CD8-positive, alpha-beta memory T cell (primary cell): Measurements from ENCODE around the gene TMEM235. TPM values are rescaled to one million over a fixed set of nuclear protein-coding genes. Genes with fewer than 3 reads are reported as not detected.

Experiments used
- CTCF ChIA-PET: fragments of 350-600 bp; sonication (Branson Sonifier 250); formaldehyde crosslinking; loops from one replicate; lab custom pipeline; 2021; ENCODE audit warnings: antibody characterized with exemption; lab: Charles Lee
- POLR2A ChIA-PET: fragments of 350-600 bp; sonication (Branson Sonifier 250); formaldehyde crosslinking; loops from one replicate; lab custom pipeline; 2021; ENCODE audit warnings: antibody characterized with exemption; lab: Charles Lee
- DNase-seq, 5 donors: peaks; one replicate each; pipeline versions ENCODE4 v3.0.0 to v3.0.0-alpha.2; 2020 to 2022; ENCODE audit warnings: mixed read lengths in 1 of 5
- H3K27ac ChIP-seq: one replicate; pipeline ENCODE4 v1.7.0; 2013; ENCODE audit warnings: low read depth, mild to moderate bottlenecking, low read length, moderate library complexity
- H3K27me3 ChIP-seq: 2 replicates; pipeline ENCODE4 v1.7.0; 2013; ENCODE audit warnings: low read length, mild to moderate bottlenecking; ENCODE audit not compliant: insufficient read depth, poor library complexity, severe bottlenecking
- H3K36me3 ChIP-seq: 2 replicates; pipeline ENCODE4 v1.7.0; 2013; ENCODE audit warnings: mild to moderate bottlenecking, low read length, moderate library complexity; ENCODE audit not compliant: insufficient read depth
- H3K4me1 ChIP-seq: 2 replicates; pipeline ENCODE4 v1.7.0; 2013; ENCODE audit warnings: mild to moderate bottlenecking, low read length, moderate library complexity; ENCODE audit not compliant: insufficient read depth
- H3K4me3 ChIP-seq: 2 replicates; pipeline ENCODE4 v1.7.0; 2013; ENCODE audit warnings: mild to moderate bottlenecking, low read length
- H3K9me3 ChIP-seq: 2 replicates; pipeline ENCODE4 v1.7.0; 2013; ENCODE audit warnings: mild to moderate bottlenecking, low read length
- H3K27ac Mint-ChIP-seq, 8 donors: one replicate each; pipeline ENCODE4 v1.8.0; 2020 to 2021; ENCODE audit warnings: mixed read lengths in 8 of 8, mild to moderate bottlenecking in 6 of 8, inconsistent platforms in 3 of 8, moderate library complexity in 3 of 8
- H3K27me3 Mint-ChIP-seq, 2 donors: one replicate each; pipeline ENCODE4 v1.8.0; 2020 to 2021; ENCODE audit warnings: mixed read lengths in 2 of 2, mild to moderate bottlenecking in 1 of 2, moderate library complexity in 1 of 2
- H3K36me3 Mint-ChIP-seq, 3 donors: one replicate each; pipeline ENCODE4 v1.8.0; 2020 to 2021; ENCODE audit warnings: mixed read lengths in 3 of 3, inconsistent platforms in 1 of 3, mild to moderate bottlenecking in 1 of 3
- H3K4me1 Mint-ChIP-seq, 3 donors: one replicate each; pipeline ENCODE4 v1.8.0; 2020 to 2021; ENCODE audit warnings: mixed read lengths in 3 of 3, inconsistent platforms in 1 of 3, mild to moderate bottlenecking in 1 of 3
- H3K4me3 Mint-ChIP-seq, 7 donors: one replicate each; pipeline ENCODE4 v1.8.0; 2020 to 2021; ENCODE audit warnings: mixed read lengths in 7 of 7, mild to moderate bottlenecking in 6 of 7, moderate library complexity in 4 of 7, inconsistent platforms in 2 of 7
- H3K9me3 Mint-ChIP-seq, 5 donors: one replicate each; pipeline ENCODE4 v1.8.0; 2020 to 2022; ENCODE audit warnings: mixed read lengths in 5 of 5, mild to moderate bottlenecking in 3 of 5, moderate library complexity in 2 of 5, inconsistent platforms in 1 of 5
- polyA plus RNA-seq: library from polyadenylated mRNA; unstranded; fragments of 300-500 nt; fragmentation: Illumina TruSeq; gene quantifications from one replicate; pipeline ENCODE4 v1.2.3, GENCODE V29; 2021
- total RNA-seq, 2 experiments: library from RNA; stranded (reverse); gene quantifications; one replicate each; pipeline ENCODE4 v1.2.3, GENCODE V29; 2021

The TMEM235 gene
- total and polyA plus RNA-seq, 3 experiments from 2014 or later: not detected

DNA sequence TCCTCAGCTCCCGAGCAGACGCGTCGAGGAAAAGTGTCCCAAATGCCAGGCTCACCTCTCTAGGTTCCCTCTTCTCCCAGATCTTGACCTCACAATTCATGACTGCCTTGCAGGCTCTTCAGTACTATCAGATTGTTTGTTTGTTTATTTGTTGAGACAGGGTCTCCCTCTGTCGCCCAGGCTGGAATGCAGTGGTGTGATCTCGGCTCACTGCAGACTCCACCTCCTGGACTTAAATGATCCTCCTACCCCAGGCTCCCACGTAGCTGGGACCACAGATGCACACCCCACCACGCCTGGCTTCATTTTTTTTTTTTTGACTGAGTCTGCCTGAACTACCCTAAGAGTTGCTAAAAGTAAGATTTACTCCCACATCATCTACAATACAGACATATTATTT, 15.9 kb downstream of the TMEM235 start:
- H3K27me3 ChIP-seq: no peaks in the 10 kb centered on the region
- peaks cover 15 to 33% (median 17%) of the 10 kb centered on the region in 3 donors for H3K4me1 Mint-ChIP-seq
- no peak overlapping the region for H3K4me3 Mint-ChIP-seq
- no peak overlapping the region for H3K27ac ChIP-seq
- peak overlapping the region in 1 of 8 donors; percentile 60 for H3K27ac Mint-ChIP-seq
- ChIA-PET POLR2A (no interaction called here), CTCF (no interaction called here)
- no peaks in the 10 kb centered on the region for H3K36me3 ChIP-seq
- H3K9me3 Mint-ChIP-seq: no peaks in the 10 kb centered on the region
- no peak overlapping the region for H3K4me3 ChIP-seq
- H3K4me1 ChIP-seq: peaks cover 26% of the 10 kb centered on the region
- no peak for DNase-seq
- peaks cover 0 to 1% of the 10 kb centered on the region in 2 donors for H3K27me3 Mint-ChIP-seq
- H3K36me3 Mint-ChIP-seq: no peaks in the 10 kb centered on the region
- H3K9me3 ChIP-seq: no peaks in the 10 kb centered on the region

DNA sequence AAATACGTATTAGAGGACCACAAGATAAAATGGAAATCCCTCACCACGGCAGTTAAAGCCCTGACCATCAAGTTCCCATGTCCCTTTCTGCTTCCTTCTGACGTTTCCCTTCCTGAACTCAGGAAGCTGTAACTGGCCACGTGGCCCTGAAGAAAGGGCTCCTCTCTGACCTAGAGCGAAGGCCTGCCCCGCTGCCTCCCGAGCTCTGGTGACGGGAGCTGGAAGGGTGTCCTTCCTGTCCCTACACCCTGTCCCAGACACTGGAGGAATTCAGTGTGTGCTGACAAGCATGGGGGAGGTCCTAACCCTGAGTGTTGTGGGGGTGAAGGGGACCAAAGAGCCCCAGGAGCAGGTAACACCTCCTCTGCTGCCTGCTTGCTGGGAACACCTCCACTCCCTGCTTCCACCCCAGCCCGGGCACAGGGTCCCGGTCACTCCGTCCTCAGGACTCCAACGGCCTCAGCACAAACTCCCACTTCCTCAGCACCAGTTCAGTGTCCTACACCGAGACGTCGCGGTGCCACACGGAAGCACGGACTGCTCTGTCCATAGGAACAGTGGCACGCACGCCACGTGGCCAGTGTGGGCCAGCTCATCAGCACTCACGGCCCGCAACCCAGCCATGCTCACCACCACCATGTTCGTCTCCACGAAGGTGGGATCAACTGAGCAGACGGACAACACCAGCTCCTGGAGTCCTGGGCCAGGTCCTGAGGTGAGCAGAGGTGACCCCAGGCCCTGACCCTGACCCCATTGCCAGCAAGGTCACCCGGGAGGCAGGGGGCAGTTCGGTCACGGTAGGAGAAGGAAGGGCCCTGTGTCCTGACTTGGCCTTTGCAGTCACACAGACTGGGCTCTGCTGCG, 16.9 kb downstream of the TMEM235 start:
- H3K27ac ChIP-seq: no peak overlapping the region
- no peak overlapping the region for H3K4me3 ChIP-seq
- H3K36me3 ChIP-seq: no peaks in the 10 kb centered on the region
- no peaks in the 10 kb centered on the region for H3K9me3 ChIP-seq
- Mint-ChIP-seq H3K27me3 (peaks cover 0 to 2% of the 10 kb centered on the region in 2 donors), H3K9me3 (no peaks in the 10 kb centered on the region), H3K4me1 (peaks cover 25 to 36% (median 27%) of the 10 kb centered on the region in 3 donors), H3K27ac (no peak overlapping the region), H3K36me3 (no peaks in the 10 kb centered on the region), H3K4me3 (no peak overlapping the region)
- ChIA-PET POLR2A (interaction anchor here (1.2 kb wide), 1 partner anchor 10 kb away, joined by 3 read pairs; no protein-coding TSS in a partner anchor), CTCF (interaction anchor here (2.0 kb wide), 1 partner anchor 174 kb away, joined by 15 read pairs; no protein-coding TSS in a partner anchor)
- H3K27me3 ChIP-seq: no peaks in the 10 kb centered on the region
- H3K4me1 ChIP-seq: peaks cover 36% of the 10 kb centered on the region
- peak in 1 of 5 donors; percentile 43 for DNase-seq

DNA sequence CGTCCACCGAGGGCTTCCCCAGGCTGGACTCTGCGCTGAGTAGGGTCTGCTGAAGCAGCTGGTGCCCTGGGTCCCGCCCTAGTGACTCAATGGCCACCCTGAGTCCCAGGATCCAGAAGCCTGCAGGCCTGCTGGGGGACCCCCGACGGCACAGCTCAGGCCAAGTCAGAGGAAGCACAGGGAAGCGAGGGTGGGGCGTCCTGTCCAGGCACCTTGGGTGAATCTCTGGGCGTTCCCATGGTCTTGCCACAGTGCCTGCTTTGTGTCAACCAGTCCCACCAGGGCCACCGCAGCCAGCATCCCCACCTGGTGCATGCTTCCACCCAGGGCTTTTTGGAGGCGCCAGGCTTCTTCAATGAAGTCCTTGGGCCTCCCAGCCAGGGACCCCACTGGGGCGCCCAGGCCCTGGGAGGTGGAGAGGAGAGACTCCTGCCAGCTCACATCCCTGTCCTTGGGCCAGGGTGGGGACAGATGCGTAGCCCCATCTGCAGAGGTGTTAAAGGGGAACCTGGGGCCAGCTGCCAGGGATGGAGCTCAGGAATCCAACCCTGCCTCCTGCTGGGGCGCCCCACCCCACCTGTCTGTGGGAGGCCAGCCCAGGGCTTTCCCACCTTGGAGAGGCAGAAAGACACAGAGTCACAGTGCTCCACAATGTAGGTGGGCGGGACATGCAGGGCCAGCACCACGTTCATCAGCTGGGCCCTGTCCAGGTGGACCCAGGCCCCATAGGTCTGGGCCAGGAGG, 17.8 kb downstream of the TMEM235 start:
- Histone ChIP-seq H3K4me3 (no peak overlapping the region), H3K36me3 (no peaks in the 10 kb centered on the region), H3K27me3 (no peaks in the 10 kb centered on the region), H3K4me1 (peaks cover 44% of the 10 kb centered on the region), H3K27ac (no peak overlapping the region), H3K9me3 (no peaks in the 10 kb centered on the region)
- Mint-ChIP-seq H3K36me3 (no peaks in the 10 kb centered on the region), H3K27me3 (peaks cover 0 to 2% of the 10 kb centered on the region in 2 donors), H3K4me3 (no peak overlapping the region), H3K4me1 (peaks cover 28 to 42% (median 34%) of the 10 kb centered on the region in 3 donors), H3K9me3 (no peaks in the 10 kb centered on the region), H3K27ac (peak overlapping the region in 1 of 8 donors; percentile 38)
- ChIA-PET POLR2A (interaction anchor here (1.2 kb wide), 1 partner anchor 11 kb away, joined by 3 read pairs; no protein-coding TSS in a partner anchor), CTCF (interaction anchor here (1.0 to 3.1 kb wide), 5 partner anchors 10 to 173 kb away, joined by 3 to 15 read pairs (median 5); no protein-coding TSS in a partner anchor)
- no peak for DNase-seq

DNA sequence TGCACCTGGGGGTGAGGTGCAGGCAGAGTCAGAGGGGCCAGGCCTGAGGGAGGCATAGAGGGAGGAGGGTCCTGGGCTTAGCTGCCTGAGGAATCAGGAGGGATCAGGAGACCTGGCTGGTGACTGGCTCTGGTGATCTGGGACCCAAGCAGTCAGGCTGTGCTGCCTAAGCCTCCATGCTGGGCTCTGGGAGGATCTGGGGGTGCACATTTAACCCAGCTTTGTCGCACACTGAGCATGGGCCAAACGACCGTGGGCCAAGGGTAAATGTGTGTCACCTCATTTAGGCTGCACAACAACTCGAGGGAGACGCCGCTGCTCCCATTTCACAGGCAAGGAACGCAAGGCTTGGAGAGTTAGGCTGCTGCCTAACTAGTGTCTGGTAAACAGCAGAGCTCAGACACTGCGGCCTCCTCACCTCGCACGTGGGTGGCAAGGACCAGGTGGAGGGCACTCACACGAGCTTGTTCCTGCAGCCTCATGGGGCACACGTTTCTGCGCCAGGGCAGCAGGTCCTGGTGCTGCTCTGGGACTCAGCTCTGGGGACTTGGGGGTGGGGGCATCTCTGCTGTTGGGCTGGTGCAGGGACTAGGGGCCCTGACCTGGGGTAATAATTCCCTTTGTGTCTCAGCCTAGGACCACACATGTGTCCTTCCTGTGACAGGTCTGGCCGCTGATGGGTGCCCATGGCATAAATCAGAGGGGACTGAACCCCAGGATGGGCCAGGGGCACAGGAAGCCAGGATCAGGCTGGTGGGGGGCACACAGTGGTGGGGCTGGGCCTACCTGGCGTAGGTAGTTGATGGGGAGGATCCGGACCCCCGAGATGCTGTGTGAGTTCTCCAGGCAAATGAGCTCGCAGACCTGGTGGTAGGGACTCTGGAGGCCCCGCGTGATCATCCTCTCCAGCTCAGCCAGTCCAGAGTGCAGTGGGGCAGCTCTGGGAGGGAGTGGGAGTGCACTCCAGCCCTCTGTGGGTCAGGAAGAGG, 18.7 kb downstream of the TMEM235 start:
- no peaks in the 10 kb centered on the region for H3K36me3 ChIP-seq
- Mint-ChIP-seq H3K27ac (peak overlapping the region in 3 of 8 donors; percentile 5 to 92 (median 38)), H3K27me3 (peaks cover 0 to 2% of the 10 kb centered on the region in 2 donors), H3K4me1 (peaks cover 31 to 49% (median 39%) of the 10 kb centered on the region in 3 donors), H3K36me3 (no peaks in the 10 kb centered on the region), H3K9me3 (no peaks in the 10 kb centered on the region), H3K4me3 (no peak overlapping the region)
- no peak overlapping the region for H3K27ac ChIP-seq
- no peak for DNase-seq
- H3K4me1 ChIP-seq: peaks cover 47% of the 10 kb centered on the region
- CTCF ChIA-PET: interaction anchor here (0.7 to 3.2 kb wide), 25 partner anchors 8 to 226 kb away, joined by 3 to 15 read pairs (median 4); partner anchors contain the start of genes AFMID and TK1
- POLR2A ChIA-PET: interaction anchor here (1.0 to 2.3 kb wide), 3 partner anchors 110 to 125 kb away, joined by 3 to 7 read pairs (median 5); partner anchors contain the start of gene SOCS3
- H3K9me3 ChIP-seq: no peaks in the 10 kb centered on the region
- H3K4me3 ChIP-seq: no peak overlapping the region
- H3K27me3 ChIP-seq: no peaks in the 10 kb centered on the region

DNA sequence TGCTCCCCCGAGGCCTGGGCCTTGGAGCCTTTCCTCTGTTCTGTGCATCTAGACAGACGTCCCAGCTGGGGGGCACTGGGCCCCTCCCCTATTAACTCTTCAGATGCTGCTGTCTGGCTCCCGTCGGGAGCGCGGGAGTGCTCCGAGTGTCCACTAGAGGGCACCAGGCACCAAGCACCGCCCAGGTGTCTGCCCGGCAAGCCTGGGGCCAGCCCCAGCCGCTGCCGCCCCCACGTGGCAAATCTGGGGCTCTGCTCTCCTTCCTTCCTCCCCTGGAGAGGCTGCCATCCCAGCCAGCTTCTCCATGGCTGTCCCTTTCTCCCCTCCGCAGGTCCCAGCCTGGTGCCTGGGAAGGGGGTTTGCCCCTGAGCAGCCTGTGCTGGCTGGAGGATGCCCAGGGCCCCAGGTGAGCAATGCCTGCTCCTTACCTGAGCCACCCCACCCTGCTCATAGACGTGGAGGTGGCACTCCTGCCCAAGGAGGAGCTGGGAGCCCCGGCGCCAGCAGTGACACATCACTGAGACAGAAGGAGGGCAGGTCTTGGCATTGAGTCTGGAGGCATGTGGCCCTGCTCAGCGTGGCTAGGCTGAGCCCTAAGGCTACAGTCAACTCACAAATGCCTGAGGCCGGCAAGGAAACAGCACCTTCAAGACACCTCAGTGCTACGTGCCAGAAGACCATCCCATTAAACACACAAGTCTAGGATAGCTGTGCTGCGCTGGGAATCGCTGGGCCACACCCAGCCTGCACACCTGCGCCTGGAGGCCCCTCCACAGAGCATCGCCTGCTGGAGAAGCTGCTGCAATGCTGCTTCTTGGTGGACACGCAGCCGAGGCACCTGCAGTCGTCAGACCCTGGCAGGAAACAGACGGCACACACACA, 19.7 kb downstream of the TMEM235 start:
- Mint-ChIP-seq H3K4me1 (peaks cover 33 to 53% (median 39%) of the 10 kb centered on the region in 3 donors), H3K27me3 (peaks cover 0 to 2% of the 10 kb centered on the region in 2 donors), H3K36me3 (no peaks in the 10 kb centered on the region), H3K9me3 (no peaks in the 10 kb centered on the region), H3K27ac (peak overlapping the region; percentile 16 to 97 (median 94)), H3K4me3 (peak overlapping the region; percentile 72 to 84 (median 80))
- H3K9me3 ChIP-seq: no peaks in the 10 kb centered on the region
- CTCF ChIA-PET: interaction anchor here (0.7 to 3.2 kb wide), 40 partner anchors 9 to 797 kb away, joined by 3 to 13 read pairs (median 3); partner anchors contain the start of genes AFMID, SOCS3 and TK1
- H3K27me3 ChIP-seq: no peaks in the 10 kb centered on the region
- H3K27ac ChIP-seq: peak overlapping the region; percentile 20
- H3K4me3 ChIP-seq: peak overlapping the region; percentile 77
- POLR2A ChIA-PET: interaction anchor here (1.0 to 2.3 kb wide), 4 partner anchors 109 to 126 kb away, joined by 3 to 7 read pairs (median 5); partner anchors contain the start of genes SOCS3 and TMC6
- DNase-seq: peak; percentile 74 to 85 (median 77)
- peaks cover 57% of the 10 kb centered on the region for H3K4me1 ChIP-seq
- H3K36me3 ChIP-seq: no peaks in the 10 kb centered on the region

DNA sequence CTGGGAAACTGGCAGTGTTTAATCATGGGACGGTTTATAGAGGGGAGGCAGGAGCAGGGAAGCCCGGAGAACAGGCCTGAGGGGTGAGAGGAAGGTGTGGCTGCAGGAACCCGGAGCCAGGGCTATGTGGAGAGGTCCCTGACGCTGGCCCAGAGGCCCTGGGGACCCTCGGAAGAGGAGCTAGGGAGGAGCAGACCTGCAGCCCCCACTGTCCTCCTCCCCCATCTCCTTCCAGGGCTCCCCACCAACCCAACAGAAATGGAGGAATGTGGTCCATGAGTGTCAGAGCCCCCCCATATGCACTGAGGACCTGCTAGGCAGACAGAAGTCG, 20.3 kb downstream of the TMEM235 start:
- Histone ChIP-seq H3K9me3 (no peaks in the 10 kb centered on the region), H3K4me3 (peak overlapping the region; percentile 77), H3K4me1 (peaks cover 63% of the 10 kb centered on the region), H3K36me3 (no peaks in the 10 kb centered on the region), H3K27me3 (no peaks in the 10 kb centered on the region), H3K27ac (peak overlapping the region; percentile 20)
- ChIA-PET POLR2A (interaction anchor here (0.6 to 2.3 kb wide), 5 partner anchors 9 to 144 kb away, joined by 3 to 7 read pairs (median 5); partner anchors contain the start of genes SOCS3 and TMC6), CTCF (interaction anchor here (0.8 to 3.2 kb wide), 28 partner anchors 9 to 797 kb away, joined by 3 to 13 read pairs (median 4); partner anchors contain the start of gene SOCS3)
- Mint-ChIP-seq H3K4me3 (peak overlapping the region; percentile 72 to 84 (median 80)), H3K4me1 (peaks cover 33 to 53% (median 39%) of the 10 kb centered on the region in 3 donors), H3K36me3 (no peaks in the 10 kb centered on the region), H3K27ac (peak overlapping the region; percentile 81 to 97 (median 95)), H3K27me3 (peaks cover 0 to 2% of the 10 kb centered on the region in 2 donors), H3K9me3 (no peaks in the 10 kb centered on the region)
- peak in 1 of 5 donors; percentile 49 for DNase-seq
